DMS 273 treated with DMSO at 0.1 percent for 48 hours (cell line): ENCODE data around the gene WDR7.

Source experiments
- DNase-seq: peaks from one replicate; lab custom pipeline; 2025; lab: John Stamatoyannopoulos, UW

WDR7 gene

DNA sequence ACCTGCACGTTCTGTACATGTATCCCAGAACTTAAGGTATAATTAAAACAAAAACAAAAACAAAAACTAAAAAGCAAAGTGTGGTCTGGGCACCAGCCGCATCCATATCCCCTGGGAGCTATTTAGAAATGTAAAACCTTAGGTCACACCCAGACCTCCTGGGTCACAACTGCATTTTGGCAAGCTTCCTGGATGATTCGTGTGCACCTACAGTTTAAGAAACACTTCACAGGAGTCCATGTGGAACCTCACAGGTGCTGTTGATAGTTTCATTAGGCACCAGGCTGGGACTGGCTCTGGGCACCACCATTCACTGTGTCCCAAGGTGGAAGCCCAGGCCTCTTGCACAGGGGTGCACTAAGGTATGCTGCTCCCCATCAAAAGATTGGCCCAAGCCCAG is 392.1 kb downstream of the WDR7 start:
- no peak for DNase-seq

DNA sequence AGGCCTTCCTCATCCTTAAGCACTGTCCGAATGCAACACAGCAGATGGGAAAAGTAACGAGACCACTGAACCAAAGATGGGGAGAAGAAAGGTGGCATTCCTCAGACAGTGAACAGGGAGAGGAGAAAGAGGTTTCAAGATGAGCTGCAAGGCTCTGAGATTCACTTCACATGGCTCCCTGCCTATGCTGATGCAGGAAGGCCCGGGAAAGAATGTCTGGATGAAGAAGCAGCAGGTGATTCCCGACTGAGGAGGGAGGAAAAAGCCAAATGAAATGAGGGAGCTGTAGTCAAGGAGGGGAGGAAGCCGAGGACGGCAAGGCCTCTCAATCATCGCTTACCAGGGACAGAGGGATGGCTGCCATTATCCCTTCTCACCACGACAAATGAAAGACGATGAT is 397.2 kb downstream of the WDR7 start:
- no peak for DNase-seq

DNA sequence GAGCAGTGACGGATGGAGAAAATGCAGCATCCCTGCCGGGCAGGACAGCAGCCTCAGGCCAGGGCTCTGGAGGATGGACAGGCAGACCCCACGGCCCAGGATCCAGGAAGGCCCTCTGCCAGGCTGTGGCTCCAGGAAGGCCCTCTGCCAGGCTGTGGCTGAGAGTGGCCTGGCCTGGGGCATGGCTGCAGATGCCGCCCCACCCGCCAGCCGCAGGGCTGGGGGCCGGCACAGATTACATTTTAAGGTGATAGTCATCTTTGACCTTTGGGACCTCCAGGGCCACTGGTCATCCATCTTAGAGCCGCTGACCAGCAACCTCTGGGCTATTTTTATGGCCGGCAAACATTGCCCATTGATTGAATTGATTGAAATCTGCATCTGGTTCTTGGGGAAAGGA is 397.7 kb downstream of the WDR7 start:
- no peak for DNase-seq

DNA sequence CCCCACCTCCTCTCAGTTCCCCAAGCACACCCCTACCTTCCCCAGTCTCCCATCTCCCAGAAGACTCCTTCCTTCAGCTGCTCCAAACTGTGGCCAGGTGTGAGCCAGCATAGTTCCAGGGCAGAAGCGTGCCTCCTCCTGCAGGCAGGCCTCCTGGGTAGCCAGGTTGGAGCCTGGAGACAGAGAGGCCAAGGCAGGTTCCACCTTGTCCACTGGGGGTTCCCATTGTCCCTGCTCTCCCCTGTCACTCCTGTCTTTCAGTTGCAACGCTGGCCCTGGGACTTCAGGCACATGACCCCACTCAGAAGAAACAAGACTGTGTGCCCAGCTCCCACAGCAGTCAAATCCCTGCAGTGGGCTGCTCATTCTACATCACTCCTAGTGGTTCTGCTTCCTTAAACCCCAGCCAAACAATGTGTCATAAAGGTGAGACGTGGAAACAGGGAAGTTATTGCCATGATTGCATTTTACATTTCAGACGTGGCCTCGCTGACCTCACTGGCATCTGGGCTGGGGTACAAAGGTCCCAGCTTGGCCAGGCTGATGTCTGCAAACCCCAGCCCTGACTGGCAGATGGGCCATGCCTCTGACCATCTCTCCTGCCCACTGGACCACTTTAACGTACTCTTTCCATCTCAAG is 399.3 kb downstream of the WDR7 start:
- DNase-seq: no peak

DNA sequence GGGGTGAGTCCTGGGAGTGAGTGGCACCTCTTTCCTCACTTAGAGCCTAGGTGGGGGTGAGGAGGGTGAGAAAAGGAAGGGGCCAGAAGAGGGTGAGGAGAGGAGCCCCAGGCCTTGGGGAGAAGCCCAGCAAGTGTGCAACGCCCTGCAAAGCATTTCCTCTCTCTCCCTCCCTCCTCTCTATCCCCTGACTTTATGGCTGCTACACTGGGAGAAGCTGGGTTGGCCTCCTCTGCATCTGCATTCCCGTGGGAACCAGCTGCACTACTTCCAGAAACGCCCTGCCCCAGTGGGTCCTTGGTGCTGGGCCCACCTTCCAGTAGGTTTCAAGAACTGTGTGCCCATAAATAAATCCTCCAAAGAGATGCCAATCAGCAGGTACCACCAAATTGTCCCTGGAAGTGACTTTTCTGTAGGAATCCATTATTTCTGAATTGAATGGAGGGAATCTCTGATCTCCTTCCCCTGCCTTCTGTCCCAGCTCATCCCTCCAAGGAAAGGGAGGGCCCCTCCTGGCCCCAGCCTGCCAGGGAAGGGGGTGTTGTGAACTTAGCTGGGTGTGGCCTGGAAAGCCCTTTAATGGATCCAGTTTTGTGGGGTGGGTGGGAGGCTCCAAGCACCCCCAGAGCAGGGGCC is 400.0 kb downstream of the WDR7 start:
- DNase-seq: no peak

DNA sequence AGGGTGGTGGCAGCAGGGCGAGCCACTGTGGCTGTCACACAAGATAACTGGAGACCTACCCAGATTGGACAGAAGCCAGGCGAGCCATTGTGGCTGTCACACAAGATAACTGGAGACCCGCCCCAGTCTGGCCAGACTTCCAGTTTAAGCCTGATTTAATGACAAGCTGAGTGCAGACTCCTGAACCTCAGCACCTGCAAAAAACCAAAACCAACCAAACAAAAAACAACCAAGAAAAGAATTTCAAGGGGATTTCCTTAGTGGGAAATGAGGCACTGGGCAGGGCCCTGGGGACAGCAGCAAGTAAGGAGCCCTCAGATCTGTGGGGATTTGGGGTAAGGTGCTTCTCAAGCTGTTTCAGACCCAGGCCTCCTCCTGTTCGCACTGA is 400.5 kb downstream of the WDR7 start:
- no peak for DNase-seq

DNA sequence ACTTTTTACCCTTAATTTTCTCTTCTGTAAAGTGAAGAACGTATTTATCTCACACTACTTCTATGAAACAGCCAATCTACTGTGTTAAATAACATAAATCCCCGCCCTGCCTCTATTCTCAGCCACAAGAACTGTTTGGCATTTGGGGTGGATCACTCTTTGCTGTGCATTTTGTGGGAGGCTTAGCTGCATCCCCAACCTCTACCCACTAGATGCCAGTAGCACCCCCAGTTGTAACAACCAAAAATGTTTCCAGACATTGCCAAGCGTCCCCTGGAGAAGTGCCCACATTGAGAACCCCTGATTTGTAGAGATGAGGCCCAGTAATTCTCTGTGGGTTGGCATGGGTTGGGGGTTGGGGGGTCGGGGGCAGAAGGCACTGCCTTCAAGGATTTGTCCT is 401.0 kb downstream of the WDR7 start:
- DNase-seq: no peak

DNA sequence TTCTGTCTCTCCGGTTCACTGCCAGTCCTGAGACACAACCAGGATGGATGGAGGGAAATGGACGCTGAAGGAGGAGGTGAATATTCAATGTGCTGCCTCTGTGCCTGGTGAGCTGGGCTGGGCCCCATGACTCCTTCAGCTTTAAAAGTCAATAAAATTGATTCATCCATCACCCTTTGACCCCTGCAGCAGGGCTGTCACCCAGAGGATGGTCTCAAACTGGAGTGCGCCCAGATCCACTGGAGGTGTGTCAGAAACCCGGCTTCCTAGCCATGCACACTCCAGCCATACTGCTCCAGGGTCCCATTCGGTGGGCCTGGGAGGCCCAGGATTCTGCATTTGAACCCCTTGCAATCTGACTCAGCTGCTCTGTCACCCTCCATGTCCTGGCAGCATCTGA is 401.6 kb downstream of the WDR7 start:
- no peak for DNase-seq

DNA sequence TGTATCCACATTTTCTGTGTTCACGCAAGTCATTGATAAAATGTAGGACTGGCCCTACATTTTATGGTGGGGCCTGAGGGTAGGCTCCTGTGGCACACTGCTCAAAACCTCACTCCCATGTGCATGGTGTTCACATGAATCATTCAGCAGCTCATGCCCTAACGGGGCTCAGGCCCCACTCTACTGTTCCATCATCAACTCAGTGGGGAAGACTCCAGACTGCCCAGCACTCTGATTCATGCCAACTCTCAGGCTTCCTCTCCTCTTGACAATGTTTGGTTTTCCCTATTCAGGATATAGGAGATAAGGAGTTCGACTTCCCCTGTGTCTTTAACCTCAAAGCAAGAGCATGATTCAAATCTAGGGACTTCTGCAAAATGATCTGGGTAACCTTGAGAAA is 403.7 kb downstream of the WDR7 start:
- DNase-seq: no peak

DNA sequence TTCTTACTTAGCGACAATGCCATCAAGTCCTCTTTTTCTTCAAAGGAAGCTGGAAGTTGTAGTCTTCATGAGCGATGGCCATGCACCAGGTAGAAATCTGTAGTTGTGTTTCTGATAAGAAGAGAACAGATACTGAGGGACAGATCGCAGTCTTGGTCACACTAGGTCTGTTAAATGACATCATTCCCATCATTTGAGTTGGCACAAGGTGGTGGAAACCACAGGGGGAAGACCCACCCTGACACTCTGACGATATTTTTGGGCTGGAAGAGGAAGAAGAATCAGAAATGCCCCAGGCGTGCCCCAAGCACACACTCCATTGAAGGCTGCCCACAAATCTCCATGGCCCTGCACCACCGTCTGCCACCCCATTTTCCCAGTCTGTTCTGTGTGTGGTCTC is 406.7 kb downstream of the WDR7 start:
- DNase-seq: no peak

DNA sequence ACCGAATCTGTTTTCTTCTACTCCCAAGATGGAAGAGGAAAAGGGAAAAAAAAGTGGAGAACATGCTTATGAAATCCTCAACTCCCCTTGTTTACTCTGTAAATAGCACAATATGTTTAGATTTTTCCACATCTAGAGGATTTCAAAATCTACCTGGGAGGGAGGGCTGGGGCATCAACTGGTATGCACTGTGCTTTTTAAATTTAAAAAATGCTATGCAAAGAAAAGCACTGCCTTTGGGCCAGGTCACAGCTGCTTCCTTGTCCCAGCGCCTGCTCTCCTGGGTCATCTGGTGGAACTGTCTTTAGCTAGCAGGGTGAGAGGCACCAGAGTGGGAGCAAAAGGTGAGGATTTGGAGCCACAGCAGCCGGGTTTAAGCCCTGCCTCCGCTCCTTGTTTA is 407.6 kb downstream of the WDR7 start:
- DNase-seq: no peak

DNA sequence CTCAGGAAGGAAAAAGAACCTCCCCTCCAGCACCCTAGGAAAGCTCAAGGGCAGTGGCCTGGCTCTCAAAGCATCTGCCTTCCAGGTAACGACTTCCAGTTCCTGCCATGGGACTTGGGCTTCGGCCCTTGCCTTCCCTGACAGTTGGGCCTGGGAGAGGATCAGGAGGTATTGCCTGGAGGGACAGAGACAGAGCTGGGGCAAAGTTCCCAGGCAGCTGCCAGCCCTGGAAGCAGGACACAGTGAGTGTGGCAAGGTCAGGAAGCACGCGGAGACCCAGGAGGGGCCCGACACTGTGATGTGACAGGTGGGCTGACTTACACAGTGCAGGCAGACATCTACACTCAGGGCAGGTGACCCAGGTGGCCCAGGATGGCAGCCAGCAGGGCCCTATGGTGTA is 408.2 kb downstream of the WDR7 start:
- DNase-seq: no peak

DNA sequence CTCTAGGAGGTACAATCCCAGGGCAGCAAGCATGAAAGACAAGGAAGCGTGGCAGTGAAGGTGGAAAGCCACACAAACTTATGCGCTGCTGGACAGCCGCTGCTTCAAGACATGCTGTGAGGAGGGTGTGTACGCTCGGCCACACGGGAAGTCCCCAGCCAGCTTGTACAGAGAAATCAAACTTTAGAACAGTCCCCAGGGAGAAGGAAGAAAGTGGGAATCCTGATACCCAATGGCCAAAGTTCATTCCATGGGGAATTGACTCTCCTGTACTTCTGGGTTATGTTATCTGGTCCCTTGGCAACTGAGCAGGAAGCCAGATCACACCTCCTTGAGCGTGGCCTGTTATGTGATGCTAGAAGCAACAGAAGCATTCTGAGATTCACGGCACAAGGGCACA is 409.7 kb downstream of the WDR7 start:
- no peak for DNase-seq

DNA sequence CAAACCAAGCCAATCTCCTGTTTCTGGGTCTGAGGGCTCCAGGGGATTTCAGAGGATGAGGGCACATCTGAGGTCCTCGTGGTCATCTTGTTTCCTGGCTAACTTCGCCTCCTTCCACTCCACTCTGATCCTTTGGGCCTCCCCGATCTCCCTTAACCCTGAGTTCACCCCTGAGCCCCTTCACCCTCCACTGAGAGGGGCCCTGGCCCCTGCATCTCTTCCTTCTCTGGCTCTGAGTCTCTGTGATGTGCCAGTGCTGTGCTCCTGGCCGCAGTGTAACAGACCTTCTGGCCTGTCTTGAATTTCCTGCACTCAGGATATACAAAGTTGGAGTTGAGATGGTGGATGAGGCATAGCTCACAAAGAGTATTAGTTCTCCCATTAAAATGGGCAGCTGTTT is 411.0 kb downstream of the WDR7 start:
- no peak for DNase-seq

DNA sequence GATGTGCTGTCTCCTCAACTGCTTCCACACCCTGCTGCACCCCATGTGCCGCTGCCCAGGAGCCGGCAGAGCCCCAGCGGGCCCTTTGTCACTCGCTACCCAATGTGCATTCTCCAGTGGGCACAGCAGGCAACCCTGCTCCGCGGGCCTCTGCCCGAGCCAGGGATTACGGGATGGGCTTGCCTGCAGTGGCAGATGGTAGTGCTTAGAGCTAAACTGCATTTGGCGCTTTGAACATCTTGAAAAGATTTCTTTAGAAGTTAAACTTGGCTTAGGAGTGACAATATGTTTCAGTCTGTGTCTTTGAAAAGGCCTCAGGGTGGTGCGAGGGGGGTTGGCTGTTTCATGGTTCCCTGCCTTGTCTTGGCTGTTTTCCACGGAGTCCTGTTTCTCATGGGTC is 411.7 kb downstream of the WDR7 start:
- DNase-seq: peak; percentile 55

DNA sequence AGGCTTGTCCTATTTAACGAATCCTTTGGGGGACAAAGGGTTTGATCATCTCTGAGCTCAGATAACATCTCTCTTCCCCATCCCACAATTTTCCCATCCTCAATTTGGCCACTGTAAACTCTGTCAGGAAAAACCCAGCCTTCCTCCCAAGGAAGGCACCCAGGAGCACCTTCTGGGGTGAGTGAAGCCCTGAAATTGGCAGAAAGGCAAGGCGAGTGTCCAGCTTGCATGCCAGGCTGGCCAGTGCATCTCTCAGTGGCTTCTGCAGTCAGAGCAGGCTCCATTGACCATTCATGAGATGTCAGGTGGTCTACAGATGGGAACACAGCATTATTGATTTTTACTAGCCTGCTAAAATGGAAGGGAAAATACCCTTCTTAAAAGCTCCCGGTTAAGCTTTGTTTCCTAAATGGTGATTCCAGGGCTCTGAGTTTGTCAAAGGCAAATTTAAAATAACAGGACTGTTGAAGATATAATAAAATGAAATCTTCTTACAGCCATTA is 412.5 kb downstream of the WDR7 start:
- DNase-seq: no peak

DNA sequence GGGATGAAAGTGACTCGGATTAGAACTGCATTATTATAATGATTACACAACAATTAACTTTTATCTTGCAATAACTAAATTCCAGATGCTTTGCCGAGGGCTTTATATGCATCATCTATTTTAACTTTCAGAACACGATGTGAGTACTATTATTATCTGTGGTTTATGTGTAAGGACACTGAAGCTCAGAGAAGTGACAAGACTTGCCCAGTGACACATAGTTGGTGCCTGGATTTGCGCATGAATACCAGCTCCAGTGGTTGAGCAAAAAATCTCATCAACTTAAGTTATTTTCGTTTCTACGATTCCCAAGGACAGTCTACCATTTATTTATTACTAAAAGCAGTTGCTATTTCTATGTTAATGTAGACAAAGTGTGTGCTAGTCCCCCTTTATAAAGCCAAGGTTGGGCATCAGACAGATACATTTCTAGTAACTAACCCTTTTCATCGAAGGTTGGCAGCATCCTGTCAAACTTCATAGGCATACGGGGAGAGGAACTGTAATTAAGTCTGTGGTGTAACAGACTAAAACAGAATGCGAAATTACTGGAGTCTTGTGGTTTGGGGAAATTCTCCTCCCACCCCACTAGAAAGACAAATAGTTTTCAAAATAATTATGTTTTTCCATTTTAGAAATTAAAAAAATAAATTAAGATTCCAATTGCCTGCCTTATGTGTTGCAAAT is 422.5 kb downstream of the WDR7 start:
- no peak for DNase-seq

DNA sequence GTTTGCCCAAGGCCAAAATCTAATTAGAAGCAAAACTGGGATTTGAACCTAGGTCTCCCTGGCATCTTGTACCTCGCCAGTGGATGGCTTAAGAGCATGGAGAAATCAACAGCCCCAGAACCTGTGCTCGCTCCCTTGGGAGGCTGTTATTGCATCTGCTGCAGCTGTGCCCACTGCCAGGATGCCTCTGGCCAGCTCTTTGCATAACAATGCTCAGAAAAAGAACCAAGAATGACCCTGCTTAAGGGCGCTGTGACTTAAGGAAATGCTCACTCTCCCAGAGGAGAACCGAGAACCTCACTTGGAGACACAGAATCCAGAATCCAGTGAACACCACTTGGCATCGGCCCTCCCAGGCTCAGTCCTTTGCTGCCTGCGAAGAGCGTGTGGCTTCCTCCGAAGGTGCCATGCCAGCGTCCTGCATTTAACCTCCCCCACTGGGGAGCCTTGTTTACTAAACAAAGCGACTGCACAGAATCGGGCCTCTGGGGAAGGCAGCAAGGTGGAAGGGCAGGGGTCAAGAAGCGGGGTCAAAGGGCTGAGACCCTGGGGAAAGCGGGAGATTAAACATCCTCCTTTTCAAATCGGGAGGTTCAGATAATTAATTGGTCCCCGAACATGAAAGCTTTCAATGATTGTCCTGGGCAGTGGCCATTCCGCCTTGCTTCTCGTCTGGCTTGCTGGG is 424.7 kb downstream of the WDR7 start:
- no peak for DNase-seq

DNA sequence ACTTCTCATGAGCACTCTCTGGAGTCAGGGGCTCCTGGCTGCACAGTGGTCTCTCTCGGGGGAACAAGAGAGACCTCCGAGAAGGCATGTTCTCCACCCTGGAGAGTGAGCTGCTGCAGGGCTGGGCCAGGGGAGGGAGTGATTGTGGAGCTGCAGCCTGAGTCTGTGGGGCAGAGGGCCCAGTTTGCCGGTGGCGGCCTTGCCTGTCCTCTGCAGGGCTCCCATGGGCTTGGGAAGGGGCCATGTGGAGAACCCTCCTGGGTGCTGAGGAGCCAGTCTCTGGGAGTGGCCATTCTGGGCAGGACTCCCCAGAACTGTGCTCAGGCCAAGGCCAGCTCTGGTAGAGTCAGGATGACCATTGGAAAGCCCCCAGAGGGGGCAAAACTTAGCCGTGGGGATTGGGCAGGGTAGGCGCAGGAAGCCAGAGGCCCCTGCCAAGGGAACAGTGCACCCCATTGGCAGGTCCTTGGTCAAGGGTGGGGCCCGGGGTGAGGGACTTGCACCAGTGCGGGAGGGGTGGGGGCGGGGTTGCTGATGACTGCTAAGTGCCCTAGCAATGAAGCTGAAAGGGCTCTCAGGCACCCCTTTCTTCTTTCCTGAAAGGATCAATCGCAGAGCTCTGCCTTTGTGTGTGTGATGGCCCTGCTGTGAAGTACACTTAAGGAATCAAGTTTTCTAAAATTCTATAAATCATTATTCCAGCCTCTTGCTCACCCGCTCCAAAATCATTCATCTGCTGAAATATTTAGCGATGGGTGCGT is 426.0 kb downstream of the WDR7 start:
- no peak for DNase-seq

DNA sequence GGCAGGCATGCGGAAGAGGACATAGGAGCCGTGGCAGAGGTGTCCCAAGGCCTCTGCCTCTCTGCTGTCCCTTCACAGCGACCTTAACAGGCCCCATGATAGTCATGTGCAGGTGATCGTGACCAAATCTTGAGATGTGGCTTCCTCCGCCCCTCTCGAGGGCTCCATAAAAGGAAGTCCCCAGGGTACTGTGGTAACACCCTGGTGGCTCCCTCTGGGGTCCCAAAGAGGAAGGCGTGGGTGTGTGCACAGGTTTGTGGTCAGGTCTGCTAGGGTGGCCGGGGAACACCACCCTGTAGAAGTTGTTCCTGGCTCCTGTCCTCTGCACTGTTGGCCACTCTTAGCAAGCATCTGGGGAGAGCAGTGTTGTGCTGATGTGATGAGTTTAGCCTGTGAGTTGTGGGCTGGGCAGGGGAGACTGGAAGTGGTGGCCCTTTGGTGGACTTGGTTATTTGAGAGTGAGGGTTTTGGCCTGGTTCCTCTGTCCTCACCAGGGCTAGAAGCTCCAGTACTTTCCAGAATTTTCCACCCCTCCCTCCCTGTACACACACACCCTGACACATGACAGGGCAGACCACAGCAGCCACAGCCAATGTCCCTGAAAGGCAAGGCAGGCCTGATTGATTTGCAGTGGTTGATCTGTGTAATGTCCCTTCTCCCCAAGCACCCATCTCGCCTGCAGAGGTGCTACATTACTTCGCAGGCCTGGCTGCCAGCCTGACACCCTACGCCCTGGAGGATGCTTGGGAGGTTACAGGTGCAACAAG is 426.8 kb downstream of the WDR7 start:
- DNase-seq: no peak

DNA sequence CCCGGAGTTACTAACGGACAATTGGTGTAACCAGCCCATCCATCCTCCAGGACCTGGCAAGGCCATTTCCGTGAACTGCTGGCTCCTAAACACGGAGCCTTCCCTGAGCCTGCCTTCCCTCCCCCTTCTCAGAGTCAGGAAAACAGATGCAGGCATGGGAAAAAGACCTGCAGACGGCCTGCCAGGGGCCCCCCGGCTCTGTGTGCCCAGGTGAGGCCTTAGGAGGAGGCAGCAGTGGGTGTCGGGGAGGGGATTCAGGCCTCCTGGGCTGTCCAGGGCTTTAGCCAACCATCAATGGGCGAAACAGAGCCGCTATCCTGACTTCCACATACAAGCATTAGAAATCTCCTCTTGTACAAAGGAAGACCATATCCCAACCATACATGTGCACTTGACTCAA is 427.5 kb downstream of the WDR7 start:
- DNase-seq: no peak
